H1 (cell line): ENCODE data around the gene TLR9. TPM values are rescaled to one million over a fixed set of nuclear protein-coding genes. Genes with fewer than 3 reads are reported as not detected.

Experiments used
- CTCF ChIA-PET: fragments of 300-600 bp; sonication (Branson Sonifier 250); formaldehyde crosslinking; loops from one replicate; lab custom pipeline; 2021; ENCODE audit not compliant: partially characterized antibody; lab: Charles Lee
- POLR2A ChIA-PET: fragments of 300-600 bp; sonication (Branson Sonifier 250); formaldehyde crosslinking; loops from one replicate; lab custom pipeline; 2021; ENCODE audit warnings: inconsistent platforms; ENCODE audit not compliant: partially characterized antibody; lab: Charles Lee
- DNase-seq, 2 experiments: peaks; one replicate each; pipeline versions ENCODE4 v3.0.0 to v3.0.0-alpha.2; 2010 to 2022; ENCODE audit warnings: low spot score in 2 of 2, low read depth in 1 of 2, mixed read lengths in 1 of 2
- FAIRE-seq: peaks from 2 replicates; lab custom pipeline; 2011; peaks lifted over from hg19 to GRCh38; lab: Jason Lieb, UNC
- H2AFZ ChIP-seq: 2 replicates; pipeline ENCODE4 v1.8.1; 2012; ENCODE audit warnings: low read length, inconsistent platforms
- H2AK5ac ChIP-seq: 2 replicates; pipeline ENCODE4 v1.6.1; 2013; ENCODE audit warnings: low read depth, low read length
- H2BK120ac ChIP-seq: replicated peaks from 2 replicates; pipeline ENCODE3; 2013; ENCODE audit warnings: low read depth, low read length, inconsistent platforms
- H2BK12ac ChIP-seq: 2 replicates; pipeline ENCODE4 v1.6.1; 2013; ENCODE audit warnings: low read depth, low read length
- H2BK15ac ChIP-seq: 2 replicates; pipeline ENCODE4 v1.6.1; 2013; ENCODE audit warnings: low read length
- H2BK20ac ChIP-seq: 2 replicates; pipeline ENCODE4 v1.6.1; 2013; ENCODE audit warnings: low read length
- H2BK5ac ChIP-seq: 2 replicates; pipeline ENCODE4 v1.6.1; 2013; ENCODE audit warnings: low read depth, low read length
- H3K14ac ChIP-seq: 2 replicates; pipeline ENCODE4 v1.6.1; 2013; ENCODE audit warnings: inconsistent platforms; ENCODE audit not compliant: insufficient read length
- H3K18ac ChIP-seq: 2 replicates; pipeline ENCODE4 v1.6.1; 2013; ENCODE audit warnings: low read length; ENCODE audit errors: extremely low read depth
- H3K23ac ChIP-seq: 2 replicates; pipeline ENCODE4 v1.6.1; 2013; ENCODE audit warnings: inconsistent platforms; ENCODE audit not compliant: insufficient read length
- H3K23me2 ChIP-seq: 2 replicates; pipeline ENCODE4 v1.6.1; 2013; ENCODE audit warnings: low read depth, low read length
- H3K27ac ChIP-seq: 2 replicates; pipeline ENCODE4 v1.6.1; 2011; ENCODE audit warnings: low read depth, low read length, inconsistent platforms
- H3K27me3 ChIP-seq, 4 experiments: replicated peaks in 1 of 4; 1 replicate in 1 of 4; 2 replicates in 3 of 4; pipeline versions ENCODE4 v1.6.1 to v1.8.1; 2011 to 2013; ENCODE audit warnings: low read length in 3 of 4, mild to moderate bottlenecking in 3 of 4, inconsistent platforms in 2 of 4, mixed read lengths in 2 of 4, moderate library complexity in 1 of 4; ENCODE audit not compliant: control insufficient read depth in 3 of 4, insufficient read depth in 3 of 4; ENCODE audit errors: extremely low read depth in 1 of 4
- H3K36me3 ChIP-seq, 4 experiments: 2 replicates each; pipeline versions ENCODE4 v1.6.1 to v1.8.1; 2011 to 2013; ENCODE audit warnings: mild to moderate bottlenecking in 4 of 4, low read length in 3 of 4, moderate library complexity in 2 of 4, control low read depth in 1 of 4, inconsistent platforms in 1 of 4; ENCODE audit not compliant: insufficient read depth in 4 of 4, control insufficient read depth in 2 of 4
- H3K4ac ChIP-seq: replicated peaks from 2 replicates; pipeline ENCODE3; 2013; ENCODE audit warnings: low read length, low read depth, mixed read lengths, inconsistent platforms; ENCODE audit not compliant: insufficient read length
- H3K4me1 ChIP-seq, 4 experiments: replicated peaks in 1 of 4; 1 replicate in 1 of 4; 2 replicates in 3 of 4; pipeline versions ENCODE4 v1.6.1 to v1.8.1; 2011 to 2013; ENCODE audit warnings: low read length in 3 of 4, inconsistent platforms in 2 of 4, mixed read lengths in 1 of 4; ENCODE audit not compliant: insufficient read depth in 4 of 4, control insufficient read depth in 3 of 4
- H3K4me2 ChIP-seq, 2 experiments: 2 replicates each; pipeline versions ENCODE4 v1.6.1 to v1.8.1; 2011 to 2013; ENCODE audit warnings: low read depth in 2 of 2, low read length in 2 of 2, control low read depth in 1 of 2, inconsistent platforms in 1 of 2, mild to moderate bottlenecking in 1 of 2; ENCODE audit not compliant: insufficient read depth in 1 of 2
- H3K4me3 ChIP-seq, 4 experiments: fragments of 200-600, 300-600 bp in 1 of 4; sonication (generic), shearing (Covaris generic), sonication (Bioruptor Twin) in 1 of 4; 2 replicates each; pipeline versions ENCODE4 v1.5.1 to v1.8.1; 2011 to 2016; ENCODE audit warnings: low read length in 4 of 4, low read depth in 3 of 4, control low read depth in 2 of 4, inconsistent platforms in 2 of 4, mild to moderate bottlenecking in 2 of 4, mixed read lengths in 1 of 4, moderate library complexity in 1 of 4; ENCODE audit not compliant: insufficient read depth in 2 of 4; ENCODE audit errors: extremely low read depth in 1 of 4
- H3K56ac ChIP-seq: replicated peaks from 2 replicates; pipeline ENCODE3; 2013; ENCODE audit warnings: low read depth, mild to moderate bottlenecking, mixed read lengths, low read length, inconsistent platforms; ENCODE audit not compliant: insufficient read length
- H3K79me1 ChIP-seq: 2 replicates; pipeline ENCODE4 v1.6.1; 2013; ENCODE audit warnings: low read depth, low read length, control low read depth
- H3K79me2 ChIP-seq, 2 experiments: 2 replicates each; pipeline versions ENCODE4 v1.6.1 to v1.8.1; 2012 to 2013; ENCODE audit warnings: low read length in 2 of 2, mild to moderate bottlenecking in 2 of 2, inconsistent platforms in 1 of 2; ENCODE audit not compliant: insufficient read depth in 2 of 2, control insufficient read depth in 1 of 2
- H3K9ac ChIP-seq, 4 experiments: replicated peaks in 1 of 4; 1 replicate in 1 of 4; 2 replicates in 3 of 4; pipeline versions ENCODE4 v1.6.1 to v1.8.1; 2011 to 2013; ENCODE audit warnings: low read depth in 3 of 4, low read length in 3 of 4, control low read depth in 2 of 4, mild to moderate bottlenecking in 2 of 4, moderate library complexity in 2 of 4, inconsistent platforms in 1 of 4; ENCODE audit errors: extremely low read depth in 1 of 4
- H3K9me3 ChIP-seq, 2 experiments: 2 replicates each; pipeline versions ENCODE4 v1.6.1 to v1.8.1; 2012 to 2013; ENCODE audit warnings: mild to moderate bottlenecking in 2 of 2, moderate library complexity in 2 of 2, control low read depth in 1 of 2, inconsistent platforms in 1 of 2, low read depth in 1 of 2, low read length in 1 of 2, mixed read lengths in 1 of 2; ENCODE audit not compliant: insufficient read depth in 2 of 2
- H4K20me1 ChIP-seq, 2 experiments: replicated peaks in 1 of 2; 2 replicates each; pipeline versions ENCODE3 to v1.8.1; 2011 to 2013; ENCODE audit warnings: inconsistent platforms in 2 of 2, low read length in 2 of 2, mild to moderate bottlenecking in 1 of 2; ENCODE audit not compliant: insufficient read depth in 2 of 2, control insufficient read depth in 1 of 2
- H4K5ac ChIP-seq: 2 replicates; pipeline ENCODE4 v1.6.1; 2013; ENCODE audit warnings: low read length, low read depth, mixed read lengths, inconsistent platforms; ENCODE audit not compliant: insufficient read length
- H4K8ac ChIP-seq: 2 replicates; pipeline ENCODE4 v1.8.0; 2013; ENCODE audit warnings: mild to moderate bottlenecking, moderate library complexity, low read length, inconsistent platforms; ENCODE audit not compliant: insufficient read depth; ENCODE audit errors: extremely low read depth
- H4K91ac ChIP-seq: replicated peaks from 2 replicates; pipeline ENCODE3; 2013; ENCODE audit warnings: low read length, mixed read lengths, inconsistent platforms; ENCODE audit not compliant: insufficient read length
- ATF3 ChIP-seq: IDR thresholded peaks from 2 replicates; pipeline ENCODE4 v1.6.1; 2011; ENCODE audit warnings: low read depth, mild to moderate bottlenecking, low read length; ENCODE audit not compliant: insufficient read depth
- CEBPB ChIP-seq: IDR thresholded peaks from 2 replicates; pipeline ENCODE4 v1.6.1; 2012; ENCODE audit warnings: low read depth, low read length
- CREB1 ChIP-seq: IDR thresholded peaks from 2 replicates; pipeline ENCODE4 v1.6.1; 2012; ENCODE audit warnings: inconsistent platforms
- E2F6 ChIP-seq: IDR thresholded peaks from 2 replicates; pipeline ENCODE4 v1.6.1; 2012; ENCODE audit warnings: inconsistent platforms
- EGR1 ChIP-seq: IDR thresholded peaks from 2 replicates; pipeline ENCODE4 v1.6.1; 2011; ENCODE audit warnings: low read depth, low read length, borderline replicate concordance
- GTF2F1 ChIP-seq: IDR thresholded peaks from 2 replicates; pipeline ENCODE4 v1.6.1; 2012; ENCODE audit warnings: low read depth, low read length, improper control_type of control experiment, borderline replicate concordance
- HDAC6 ChIP-seq: IDR thresholded peaks from one replicate; pipeline ENCODE4 v1.7.1; 2012; ENCODE audit warnings: low read depth, mild to moderate bottlenecking, inconsistent platforms, low read length, moderate library complexity
- RFX5 ChIP-seq: IDR thresholded peaks from 2 replicates; pipeline ENCODE4 v1.6.1; 2011; ENCODE audit warnings: low read depth, low read length, improper control_type of control experiment, borderline replicate concordance
- RNF2 ChIP-seq: fragments of 200-900, 300-1000 bp; sonication (generic); IDR thresholded peaks from 2 replicates; pipeline ENCODE4 v1.7.1; 2016; ENCODE audit warnings: borderline replicate concordance, low read depth, mild to moderate bottlenecking, antibody characterized with exemption, low read length; ENCODE audit not compliant: poor library complexity, severe bottlenecking; ENCODE audit errors: missing control alignments
- SIN3A ChIP-seq, 2 experiments: IDR thresholded peaks in 1 of 2; conservative IDR thresholded peaks in 1 of 2; 2 replicates each; pipeline ENCODE4 v1.6.1; 2011 to 2012; ENCODE audit warnings: low read length in 2 of 2, improper control_type of control experiment in 1 of 2, low read depth in 1 of 2, mild to moderate bottlenecking in 1 of 2
- TAF1 ChIP-seq: IDR thresholded peaks from 2 replicates; pipeline ENCODE4 v1.6.1; 2011; ENCODE audit warnings: mild to moderate bottlenecking, low read depth, low read length
- TEAD4 ChIP-seq: IDR thresholded peaks from 2 replicates; pipeline ENCODE4 v1.6.1; 2012; ENCODE audit warnings: low read depth, low read length, inconsistent platforms, mixed read lengths
- ZNF274 ChIP-seq: IDR thresholded peaks from 2 replicates; pipeline ENCODE4 v1.7.0; 2012; ENCODE audit warnings: low read length, borderline replicate concordance; ENCODE audit errors: extremely low read depth
- WGBS, 2 experiments: shearing (Covaris generic) in 1 of 2; methylation state at CpG; one replicate each; pipeline versions ENCODE4 v1.1.6 to v1.1.7; 2013 to 2015; ENCODE audit warnings: low lambda C conversion rate in 2 of 2, mixed read lengths in 2 of 2, inconsistent platforms in 1 of 2, low coverage in 1 of 2, missing lambda C conversion rate in 1 of 2; ENCODE audit not compliant: insufficient replicate concordance in 2 of 2, insufficient coverage in 1 of 2, insufficient read length in 1 of 2; ENCODE audit errors: extremely low coverage in 1 of 2, missing lambda C conversion rate in 1 of 2; 5-methylcytosine and 5-hydroxymethylcytosine counted together
- polyA plus RNA-seq, 7 experiments: library from polyadenylated mRNA; depleted of rRNA in 3 of 7; stranded (reverse) in 5 of 7; unstranded in 2 of 7; fragments of >200 nt in 5 of 7; fragments of 200-250 nt in 2 of 7; gene quantifications; 1 replicate in 5 of 7; 2 replicates in 1 of 7; 4 replicates in 1 of 7; pipeline versions ENCODE4 v1.2.1 to v1.2.3, GENCODE V29; 2011 to 2013; ENCODE audit warnings: missing spikeins in 2 of 7, mixed read lengths in 2 of 7
- total RNA-seq: library from RNA; stranded (reverse); fragmentation: NEBNext Ultra II Directional; extraction: Animal tissue kit (Norgen Biotek cat#: 25700); gene quantifications from 2 replicates; pipeline ENCODE4 v1.2.1, GENCODE V29; 2021

Gene TLR9
- total and polyA plus RNA-seq, 2 of the 8 experiments (the other 6 are each of a cell fraction or from before 2014, with no cell fraction given): 0.05 TPM; not detected in 1

DNA sequence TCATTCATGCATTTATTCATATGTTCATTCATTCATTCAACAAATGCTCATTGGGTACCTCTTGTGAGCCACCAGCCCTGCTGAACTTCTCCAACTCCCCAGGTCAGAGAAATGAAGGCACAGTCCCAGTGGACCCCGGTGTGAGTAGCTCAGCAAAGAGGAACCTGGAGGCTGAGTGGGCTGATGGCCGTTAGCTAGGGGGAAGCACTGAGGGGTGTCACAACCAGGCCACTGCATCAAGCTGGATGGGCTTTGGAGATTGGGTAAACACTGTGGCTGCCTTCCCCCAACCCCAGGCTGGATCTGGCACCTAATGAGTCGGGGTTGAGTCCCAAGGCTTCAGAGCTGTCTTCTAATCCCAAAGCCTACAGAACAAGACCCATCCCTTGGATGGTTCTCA, 39.6 kb downstream of the TLR9 start:
- no peaks in the 10 kb centered on the region for H4K20me1 ChIP-seq
- no peak overlapping the region for H2BK15ac ChIP-seq
- FAIRE-seq: no peak
- no peaks in the 10 kb centered on the region; the same call in 1 of the 2 replicates for H3K23me2 ChIP-seq
- ChIA-PET POLR2A (interaction anchor here (1.2 kb wide), 1 partner anchor 32 kb away, joined by 3 read pairs; the partner anchor contains the start of gene POC1A), CTCF (interaction anchor here (0.7 to 2.5 kb wide), 9 partner anchors 9 to 301 kb away, joined by 3 to 10 read pairs (median 4); no protein-coding TSS in a partner anchor)
- H3K36me3 ChIP-seq: no peaks in the 10 kb centered on the region
- H4K8ac ChIP-seq: no peak overlapping the region
- H3K18ac ChIP-seq: no peak overlapping the region
- no peak overlapping the region for H4K91ac ChIP-seq
- no peak for DNase-seq
- H3K27ac ChIP-seq: no peak overlapping the region
- H3K4me2 ChIP-seq: no peak overlapping the region
- no peak overlapping the region for H2BK12ac ChIP-seq
- H3K79me1 ChIP-seq: no peaks in the 10 kb centered on the region
- no peak overlapping the region for H3K9ac ChIP-seq
- H3K79me2 ChIP-seq: no peaks in the 10 kb centered on the region
- peaks cover 0 to 2% (median 1%) of the 10 kb centered on the region in 4 experiments; a peak in 2 of 7 replicates for H3K4me1 ChIP-seq
- no peak overlapping the region for H2BK5ac ChIP-seq
- no peaks in the 10 kb centered on the region for H3K9me3 ChIP-seq
- no peak overlapping the region for H2BK120ac ChIP-seq
- H3K23ac ChIP-seq: no peak overlapping the region
- no peaks in the 10 kb centered on the region for H3K27me3 ChIP-seq
- H2AFZ ChIP-seq: no peak overlapping the region
- H3K4me3 ChIP-seq: no peak overlapping the region
- H3K14ac ChIP-seq: no peak overlapping the region
- no peak overlapping the region for H4K5ac ChIP-seq
- WGBS, 2 experiments: 83% methylated on average over 3 of the region's 3 CpGs; no CpG with 5 or more reads in 1 of the 2 experiments
- no peak overlapping the region for H2BK20ac ChIP-seq
- H3K4ac ChIP-seq: no peak overlapping the region
- H2AK5ac ChIP-seq: no peak overlapping the region
- no peak overlapping the region for H3K56ac ChIP-seq
- TF ChIP-seq TAF1 (no peak), RNF2 (no peak), SIN3A (conservative IDR thresholded peaks at IDR 0.05 in 1 of 2, IDR thresholded peaks at IDR 0.05 in 1 of 2; ENCODE audit: low read depth in 1 of 2, low read length in 2 of 2) (no peak), EGR1 (no peak), HDAC6 (no peak), CEBPB (no peak), ATF3 (no peak), RFX5 (no peak), TEAD4 (no peak), ZNF274 (no peak), E2F6 (no peak), CREB1 (no peak), GTF2F1 (no peak)
